Activated T-helper 9 cell treated with anti-CD3 and anti-CD28 coated beads, Interleukin-2, amount 50 U/mL, for 16 hours (primary cell): ENCODE data around the gene ATG5.
"Not testable (repeated sequence)": the region's sequence is repeated elsewhere in the genome, so short reads cannot be mapped to it uniquely, and the experiment has no call there.

ENCODE experiments used
- DNase-seq: peaks from one replicate; pipeline ENCODE4 v3.0.0-alpha.2; 2020; ENCODE audit warnings: low read depth

The ATG5 gene

GRCh38 chr6:106152952-106153351, 172.6 kb downstream of the ATG5 start:
- no peak for DNase-seq

- DNase-seq, result not testable (repeated sequence)
These were observed 173.1 kb downstream of the ATG5 start for GRCh38 chr6:106152476-106152875.

GRCh38 chr6:106149472-106150069, 176.0 kb downstream of the ATG5 start:
- DNase-seq, result no peak

- no peak for DNase-seq
These were observed 178.1 kb downstream of the ATG5 start for GRCh38 chr6:106147476-106147875.

- no peak for DNase-seq
These were observed 178.7 kb downstream of the ATG5 start for GRCh38 chr6:106146852-106147351.

- DNase-seq, result no peak
These were observed 179.8 kb downstream of the ATG5 start for GRCh38 chr6:106145741-106146227.

- DNase-seq, result no peak
These were observed 180.4 kb downstream of the ATG5 start for GRCh38 chr6:106145144-106145543.

GRCh38 chr6:106143665-106144064, 181.9 kb downstream of the ATG5 start:
- DNase-seq, result no peak

GRCh38 chr6:106142876-106143431, 182.6 kb downstream of the ATG5 start:
- no peak for DNase-seq

- peak; percentile 36 for DNase-seq
These were observed 183.9 kb downstream of the ATG5 start for GRCh38 chr6:106141441-106142237.

GRCh38 chr6:106138151-106138550, 187.4 kb downstream of the ATG5 start:
- DNase-seq, result no peak

- DNase-seq, result no peak
These were observed 188.7 kb downstream of the ATG5 start for GRCh38 chr6:106136845-106137244.

- DNase-seq, result no peak
These were observed 189.5 kb downstream of the ATG5 start for GRCh38 chr6:106135911-106136571.

GRCh38 chr6:106134906-106135634, 190.5 kb downstream of the ATG5 start:
- DNase-seq, result no peak
